ENCODE data around the gene ACP6.

The ACP6 gene

DNA sequence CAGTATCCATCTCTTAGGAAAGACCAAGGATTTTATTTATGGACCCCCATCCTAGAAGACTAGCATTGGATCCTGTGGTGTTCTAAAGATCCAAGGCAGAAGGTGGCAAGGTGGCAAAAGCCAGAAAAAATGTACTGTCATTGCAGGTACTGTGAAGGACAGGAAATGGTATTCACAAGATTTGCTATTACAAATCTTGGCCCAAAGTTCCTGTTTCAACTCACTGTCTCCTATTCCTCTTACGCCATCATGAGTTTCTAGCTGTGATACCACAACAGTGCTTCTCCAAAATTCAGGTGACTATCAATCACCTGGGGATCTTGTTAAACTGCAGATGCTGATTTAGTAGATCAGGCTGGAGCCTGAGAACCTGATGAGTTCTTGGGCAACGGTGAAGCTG lies 21.4 kb downstream of the ACP6 start:
- no peak for DNase-seq

- no peak for DNase-seq
These were observed 22.3 kb downstream of the ACP6 start for GRCh38 chr1:147647796-147648633.

DNA sequence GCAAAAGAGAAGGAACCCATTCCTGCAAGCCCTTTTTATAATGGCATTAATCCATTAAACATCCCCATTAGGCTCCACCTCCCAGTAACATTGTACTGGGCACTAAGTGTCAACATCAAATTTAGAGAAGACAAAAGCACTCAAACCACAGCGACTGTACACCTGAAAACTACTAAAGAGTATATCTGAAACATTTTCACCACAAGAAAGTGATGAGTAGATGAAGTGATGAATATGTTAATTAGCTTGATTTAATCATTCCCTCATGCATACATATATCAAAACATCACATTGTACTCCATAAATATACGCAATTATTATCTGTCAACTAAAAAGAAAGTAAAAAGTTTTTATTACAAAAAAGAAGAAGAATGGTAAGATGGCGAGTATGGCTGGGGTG lies 26.4 kb downstream of the ACP6 start:
- DNase-seq = no peak

DNA sequence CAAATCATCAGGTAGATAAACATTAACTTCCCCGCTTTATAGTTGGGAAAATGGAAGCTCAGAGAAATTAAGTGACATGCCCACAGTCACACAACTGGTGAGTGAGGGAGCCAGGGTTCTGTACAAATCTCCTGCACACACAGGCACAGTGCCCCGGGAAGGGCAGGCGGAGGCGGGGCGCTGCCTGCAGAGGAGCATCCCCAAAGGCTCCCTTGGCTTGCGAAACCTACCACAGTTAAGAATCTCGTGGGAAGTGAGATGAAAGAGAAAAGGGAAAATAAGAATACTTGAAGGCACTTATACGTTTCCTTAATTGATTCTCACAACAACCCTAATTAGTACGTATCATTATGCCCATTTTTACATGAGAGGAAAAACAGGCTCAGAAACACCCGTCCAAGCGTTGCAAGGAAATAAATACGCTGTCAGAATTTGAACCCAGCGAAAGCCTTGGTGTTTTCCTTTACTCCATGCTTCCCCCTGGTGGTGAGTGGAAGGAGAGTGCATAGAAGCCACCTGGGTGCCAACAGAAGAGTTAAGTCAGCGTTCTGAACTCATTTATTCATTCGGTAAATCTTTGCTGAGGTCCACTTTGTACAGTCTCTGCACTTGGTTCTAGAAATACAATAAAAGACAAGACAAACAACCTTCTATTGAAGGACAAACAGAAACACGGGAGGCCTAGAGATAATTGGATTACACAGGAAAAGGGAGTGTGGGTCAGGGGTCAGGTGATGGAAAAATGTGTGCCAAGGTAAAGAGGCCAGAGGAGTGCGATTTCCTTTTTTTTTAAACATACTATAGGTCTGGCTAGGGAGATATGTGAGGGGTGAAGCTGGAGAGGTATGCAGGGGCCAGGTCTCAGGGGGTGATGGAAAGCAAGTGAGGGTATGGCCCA lies 28.4 kb downstream of the ACP6 start:
- peak; percentile 70 for DNase-seq

GRCh38 chr1:147641291-147641690 lies 29.0 kb downstream of the ACP6 start:
- no peak for DNase-seq

DNA sequence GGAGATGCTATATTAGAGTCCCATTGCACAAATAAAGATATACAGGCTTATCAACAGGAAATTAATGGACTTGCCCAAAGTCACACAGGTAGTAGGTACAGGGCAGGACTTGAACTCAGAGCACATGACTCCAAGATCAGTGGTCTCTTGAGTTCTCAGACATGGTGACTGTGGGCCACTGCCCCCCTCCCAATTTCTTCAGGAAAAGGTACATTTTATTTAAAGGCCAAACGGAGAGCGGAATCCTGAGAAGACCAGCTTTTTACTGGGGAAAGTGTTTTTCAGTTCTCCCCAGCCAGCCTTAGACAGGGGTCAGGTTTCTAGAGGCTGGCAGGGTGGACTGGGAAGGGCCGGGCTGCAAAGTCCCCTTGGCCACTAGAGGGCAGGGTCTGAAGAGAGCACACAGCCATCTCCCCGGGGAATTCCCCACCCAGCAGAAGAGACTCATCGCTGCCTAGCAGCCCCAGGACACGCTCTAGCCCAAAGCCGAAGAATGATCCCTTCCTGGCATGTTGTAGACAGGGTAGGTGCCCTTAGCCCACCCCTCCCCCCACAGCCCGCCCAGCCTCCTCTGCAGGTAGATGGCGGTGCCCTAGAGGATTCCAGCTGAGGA lies 29.7 kb downstream of the ACP6 start:
- peak; percentile 88 for DNase-seq

GRCh38 chr1:147636314-147636713 lies 34.0 kb downstream of the ACP6 start:
- DNase-seq = no peak

DNA sequence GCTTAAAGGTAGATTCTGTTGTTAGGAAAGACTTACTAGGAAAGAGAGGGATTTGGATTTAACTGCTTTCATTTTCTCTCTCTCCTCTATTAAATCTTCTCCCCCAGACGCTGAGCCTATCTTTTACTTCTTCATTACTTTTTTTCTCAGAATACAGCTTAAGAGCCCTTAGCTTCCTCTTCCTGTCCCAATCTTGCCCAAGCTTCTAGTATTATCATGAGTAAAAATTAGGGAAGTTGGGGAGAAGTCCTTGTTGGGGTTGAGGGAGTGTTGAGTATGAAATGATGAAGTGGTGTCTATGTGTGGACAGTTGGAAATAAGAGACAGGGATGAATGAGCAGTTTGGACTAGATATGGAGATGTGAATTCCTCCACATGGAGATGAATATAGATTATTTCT lies 35.0 kb downstream of the ACP6 start:
- DNase-seq = no peak

GRCh38 chr1:147634645-147635044 lies 35.7 kb downstream of the ACP6 start:
- no peak for DNase-seq

GRCh38 chr1:147633759-147634158 lies 36.6 kb downstream of the ACP6 start:
- no peak for DNase-seq

DNA sequence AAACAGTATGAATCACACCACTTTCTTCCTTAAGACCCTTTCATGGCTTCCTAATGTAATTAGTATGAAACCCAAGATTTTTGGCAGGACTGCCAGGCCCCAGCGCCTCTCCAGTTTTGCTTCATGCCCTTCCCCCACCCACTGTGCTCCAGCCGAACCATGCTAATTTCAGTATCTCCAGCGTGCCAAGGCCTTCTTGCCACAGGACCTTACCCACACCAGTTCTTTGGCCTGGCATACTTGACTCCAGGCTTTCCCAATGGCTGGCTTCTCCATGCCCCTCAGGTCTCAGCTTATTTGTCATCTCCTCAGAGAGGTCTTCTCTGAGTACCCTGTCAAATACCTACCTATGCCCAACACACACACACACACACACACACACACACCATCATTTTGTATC lies 38.5 kb downstream of the ACP6 start:
- DNase-seq = no peak

- DNase-seq = no peak
These were observed 39.9 kb downstream of the ACP6 start for GRCh38 chr1:147630447-147630846.

GRCh38 chr1:147630022-147630421 lies 40.3 kb downstream of the ACP6 start:
- DNase-seq = no peak

DNA sequence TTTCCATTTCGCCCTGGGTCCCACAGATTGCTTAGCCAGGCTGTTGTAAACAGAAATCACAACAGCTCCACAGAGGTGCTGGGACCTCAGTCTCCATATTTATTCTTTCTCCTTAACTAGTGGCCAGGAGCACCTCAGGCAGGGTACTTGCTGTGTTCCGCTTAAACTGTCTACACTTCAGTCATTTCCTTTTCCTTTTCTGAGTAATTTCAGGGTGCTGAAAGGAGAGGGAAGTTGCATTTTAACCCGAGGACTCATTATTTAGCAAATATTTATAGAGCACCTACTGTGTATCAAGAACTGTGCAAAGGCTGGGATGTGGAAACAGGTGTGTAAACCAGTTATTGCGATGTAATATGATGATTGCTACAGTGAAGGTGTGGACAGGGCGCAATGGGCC lies 41.9 kb downstream of the ACP6 start:
- DNase-seq = no peak

DNA sequence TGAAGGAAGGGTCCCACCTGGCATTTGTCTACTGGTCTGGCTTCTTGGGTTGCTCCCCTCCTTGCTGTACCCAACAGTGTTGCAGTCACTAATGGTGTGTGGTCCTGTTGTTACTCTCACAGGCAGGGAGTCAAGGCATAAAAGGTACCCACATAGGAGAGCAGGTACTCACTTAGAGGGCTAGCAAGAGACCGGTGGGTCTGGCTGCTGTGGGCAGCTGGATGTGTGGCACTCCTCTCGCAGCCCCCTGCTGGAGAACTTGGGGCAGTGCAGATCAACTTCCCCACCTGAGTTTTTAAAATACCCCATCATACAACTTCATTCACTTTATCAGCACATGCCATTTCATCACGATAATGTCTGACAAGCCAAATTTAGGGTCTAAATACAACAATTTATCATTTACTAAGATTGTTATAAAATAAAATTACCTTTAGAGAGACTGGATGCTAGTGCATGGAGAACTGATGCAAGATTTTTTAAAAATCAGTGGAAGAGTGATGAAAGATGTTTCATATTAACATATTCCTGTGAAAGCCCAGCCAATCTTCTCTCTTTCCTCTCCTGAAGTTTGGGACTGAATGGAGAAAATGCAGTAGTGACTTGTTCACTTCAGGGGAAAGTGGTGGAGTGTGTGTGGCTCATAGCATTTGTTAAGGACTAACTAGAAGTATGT lies 42.8 kb downstream of the ACP6 start:
- DNase-seq = peak; percentile 64

- DNase-seq = no peak
These were observed 43.6 kb downstream of the ACP6 start for GRCh38 chr1:147626739-147627138.

DNA sequence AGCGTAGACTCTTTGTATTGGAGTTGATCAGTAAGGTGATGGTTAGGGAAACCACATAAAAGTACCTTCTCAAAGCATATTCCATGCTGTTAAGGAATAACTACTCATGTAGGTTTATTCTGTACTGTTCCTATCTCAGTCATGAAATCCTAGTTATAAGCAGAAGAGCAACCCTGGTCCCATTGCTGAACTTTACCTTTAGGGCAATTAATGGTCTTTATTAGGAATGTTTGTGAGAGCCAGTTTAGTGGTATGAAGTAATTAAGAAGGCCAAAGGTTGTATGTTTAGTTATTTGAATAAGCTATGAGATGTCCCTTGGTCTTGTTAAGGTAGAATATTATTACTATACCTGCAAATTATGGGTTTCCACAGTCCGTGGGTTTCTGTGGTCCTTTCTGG lies 44.0 kb downstream of the ACP6 start:
- DNase-seq = no peak

- no peak for DNase-seq
These were observed 44.8 kb downstream of the ACP6 start for GRCh38 chr1:147625362-147625995.

GRCh38 chr1:147624529-147624928 lies 45.8 kb downstream of the ACP6 start:
- DNase-seq = no peak

DNA sequence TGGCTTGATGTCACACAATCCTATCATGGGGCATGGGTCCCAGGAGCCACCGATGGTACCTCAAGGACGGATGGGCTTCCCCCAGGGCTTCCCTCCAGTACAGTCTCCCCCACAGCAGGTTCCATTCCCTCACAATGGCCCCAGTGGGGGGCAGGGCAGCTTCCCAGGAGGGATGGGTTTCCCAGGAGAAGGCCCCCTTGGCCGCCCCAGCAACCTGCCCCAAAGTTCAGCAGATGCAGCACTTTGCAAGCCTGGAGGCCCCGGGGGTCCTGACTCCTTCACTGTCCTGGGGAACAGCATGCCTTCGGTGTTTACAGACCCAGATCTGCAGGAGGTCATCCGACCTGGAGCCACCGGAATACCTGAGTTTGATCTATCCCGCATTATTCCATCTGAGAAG lies 46.3 kb downstream of the ACP6 start:
- no peak for DNase-seq

DNA sequence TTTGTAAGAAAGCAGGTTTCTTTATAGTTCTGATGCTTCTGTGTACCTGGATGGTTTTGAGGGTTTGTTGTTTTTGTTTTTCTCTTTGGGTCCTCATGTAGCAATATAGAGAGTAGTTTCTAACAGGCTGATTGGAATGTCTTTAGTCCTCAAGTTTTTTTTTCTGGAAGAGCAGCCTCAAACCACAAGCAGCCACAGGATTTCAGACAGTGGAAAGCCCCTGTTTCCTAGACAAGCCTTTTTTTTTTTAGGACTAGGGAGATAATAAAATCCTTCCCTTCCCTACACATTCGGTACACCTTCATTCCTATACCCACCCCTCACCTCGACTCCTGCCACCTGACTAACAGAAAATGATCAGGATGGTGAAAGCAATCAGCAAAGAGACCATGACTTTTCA lies 47.6 kb downstream of the ACP6 start:
- DNase-seq = no peak

DNA sequence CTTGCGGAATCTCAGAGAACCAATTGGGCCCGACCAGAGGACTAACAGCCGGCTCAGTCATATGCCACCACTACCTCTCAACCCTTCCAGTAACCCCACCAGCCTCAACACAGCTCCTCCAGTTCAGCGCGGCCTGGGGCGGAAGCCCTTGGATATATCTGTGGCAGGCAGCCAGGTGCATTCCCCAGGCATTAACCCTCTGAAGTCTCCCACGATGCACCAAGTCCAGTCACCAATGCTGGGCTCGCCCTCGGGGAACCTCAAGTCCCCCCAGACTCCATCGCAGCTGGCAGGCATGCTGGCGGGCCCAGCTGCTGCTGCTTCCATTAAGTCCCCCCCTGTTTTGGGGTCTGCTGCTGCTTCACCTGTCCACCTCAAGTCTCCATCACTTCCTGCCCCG lies 49.8 kb downstream of the ACP6 start:
- no peak for DNase-seq

DNA sequence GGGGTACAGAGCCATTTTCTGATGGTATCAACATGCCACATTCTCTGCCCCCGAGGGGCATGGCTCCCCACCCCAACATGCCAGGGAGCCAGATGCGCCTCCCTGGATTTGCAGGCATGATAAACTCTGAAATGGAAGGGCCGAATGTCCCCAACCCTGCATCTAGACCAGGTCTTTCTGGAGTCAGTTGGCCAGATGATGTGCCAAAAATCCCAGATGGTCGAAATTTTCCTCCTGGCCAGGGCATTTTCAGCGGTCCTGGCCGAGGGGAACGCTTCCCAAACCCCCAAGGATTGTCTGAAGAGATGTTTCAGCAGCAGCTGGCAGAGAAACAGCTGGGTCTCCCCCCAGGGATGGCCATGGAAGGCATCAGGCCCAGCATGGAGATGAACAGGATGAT lies 50.6 kb downstream of the ACP6 start:
- DNase-seq = no peak
